ENCODE data around the gene ABHD14A.

Gene ABHD14A

GRCh38 chr3:52014613-52015012, 39.7 kb downstream of the ABHD14A start:
- no peak for TF ChIP-seq GABPA (IDR thresholded peaks at IDR 0.05; ENCODE audit: low read depth)
- no peak for TF ChIP-seq SPI1 (IDR thresholded peaks at IDR 0.05; ENCODE audit: borderline replicate concordance, low read depth)
- no peak for TF ChIP-seq REST (IDR thresholded peaks at IDR 0.05; ENCODE audit: insufficient replicate concordance, low read depth)
- TF ChIP-seq POLR2AphosphoS5 (IDR thresholded peaks at IDR 0.05; ENCODE audit: low read depth) = no peak
- no peak for TF ChIP-seq CTCF (IDR thresholded peaks at IDR 0.05; ENCODE audit: insufficient read depth, low read length)
- DNase-seq (ENCODE audit: low read depth in 1 of 2, low spot score in 1 of 2) = no peak
- Histone ChIP-seq H3K4me3 (replicated peaks; ENCODE audit: insufficient read depth, low read length) (no peak overlapping the region), H3K27ac (replicated peaks) (no peak overlapping the region), H3K27me3 (ENCODE audit: insufficient read depth, poor library complexity, severe bottlenecking) (no peaks in the 10 kb centered on the region)

- Histone ChIP-seq H3K4me3 (replicated peaks; ENCODE audit: insufficient read depth, low read length) (no peak overlapping the region), H3K27me3 (ENCODE audit: insufficient read depth, poor library complexity, severe bottlenecking) (no peaks in the 10 kb centered on the region), H3K27ac (replicated peaks) (no peak overlapping the region)
- DNase-seq (ENCODE audit: low read depth in 1 of 2, low spot score in 1 of 2) = no peak
- TF ChIP-seq CTCF (IDR thresholded peaks at IDR 0.05; ENCODE audit: insufficient read depth, low read length) = no peak
- no peak for TF ChIP-seq SPI1 (IDR thresholded peaks at IDR 0.05; ENCODE audit: borderline replicate concordance, low read depth)
- TF ChIP-seq POLR2AphosphoS5 (IDR thresholded peaks at IDR 0.05; ENCODE audit: low read depth) = no peak
- TF ChIP-seq REST (IDR thresholded peaks at IDR 0.05; ENCODE audit: insufficient replicate concordance, low read depth) = no peak
Measured at GRCh38 chr3:52015438-52016228, 40.8 kb downstream of the ABHD14A start.

GRCh38 chr3:52017586-52017985, 42.7 kb downstream of the ABHD14A start:
- TF ChIP-seq GABPA (IDR thresholded peaks at IDR 0.05; ENCODE audit: low read depth) = no peak
- TF ChIP-seq REST (IDR thresholded peaks at IDR 0.05; ENCODE audit: insufficient replicate concordance, low read depth) = no peak
- no peak for TF ChIP-seq CTCF (IDR thresholded peaks at IDR 0.05; ENCODE audit: insufficient read depth, low read length)
- TF ChIP-seq SPI1 (IDR thresholded peaks at IDR 0.05; ENCODE audit: borderline replicate concordance, low read depth) = no peak
- no peak for TF ChIP-seq POLR2AphosphoS5 (IDR thresholded peaks at IDR 0.05; ENCODE audit: low read depth)
- Histone ChIP-seq H3K27ac (replicated peaks) (no peak overlapping the region), H3K4me3 (replicated peaks; ENCODE audit: insufficient read depth, low read length) (no peak overlapping the region), H3K27me3 (ENCODE audit: insufficient read depth, poor library complexity, severe bottlenecking) (no peaks in the 10 kb centered on the region)
- DNase-seq (ENCODE audit: low read depth in 1 of 2, low spot score in 1 of 2) = no peak

Measured in HL-60 (cell line).